Measurements from ENCODE around the gene XPR1.

DNA sequence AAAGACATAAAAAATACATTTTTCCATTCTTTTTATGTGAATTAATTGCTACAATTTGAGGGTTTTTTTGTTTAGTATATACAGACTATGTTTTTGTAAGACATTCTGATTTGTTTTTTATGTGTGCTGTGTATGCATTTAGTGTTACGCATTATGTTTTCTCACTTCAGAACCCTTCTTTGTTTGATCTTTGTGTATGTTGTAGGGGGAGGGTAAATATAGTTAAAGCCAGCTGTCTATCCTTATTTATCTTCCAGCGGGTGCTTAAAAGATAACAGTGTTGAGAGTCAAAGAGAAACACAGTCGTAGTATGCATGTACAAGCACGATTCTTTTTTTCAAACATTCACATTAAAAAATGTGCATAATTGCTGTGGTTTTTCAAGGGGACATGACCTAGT lies 183.4 kb downstream of the XPR1 start:
- TF ChIP-seq CTCF (IDR thresholded peaks at IDR 0.05) (no peak), POLR2A (IDR thresholded peaks at IDR 0.05) (no peak), EP300 (IDR thresholded peaks at IDR 0.05) (no peak), POLR2AphosphoS5 (IDR thresholded peaks at IDR 0.05) (no peak)
